Spleen (tissue), 11 donors: ENCODE results near the gene TRIM8. TPM values are rescaled to one million over a fixed set of nuclear protein-coding genes. Genes with fewer than 3 reads are reported as not detected.

Experiments
- DNase-seq: peaks from one replicate; pipeline ENCODE4 v3.0.0-alpha.2; 2020
- H3K27ac ChIP-seq, 8 donors: fragments of 200-600 bp; sonication (generic) in 7 of 8; 1 replicate in 4 of 8; 2 replicates in 4 of 8; pipeline versions ENCODE4 v1.5.0 to v1.8.0; 2016 to 2021; ENCODE audit warnings: inconsistent platforms in 4 of 8, mild to moderate bottlenecking in 4 of 8, moderate library complexity in 1 of 8
- H3K27me3 ChIP-seq, 7 donors: fragments of 200-600 bp; sonication (generic) in 6 of 7; replicated peaks in 1 of 7; 1 replicate in 4 of 7; 2 replicates in 3 of 7; pipeline versions ENCODE4 v1.5.0 to v1.8.0; 2016 to 2021; ENCODE audit warnings: inconsistent platforms in 3 of 7, mild to moderate bottlenecking in 1 of 7
- H3K36me3 ChIP-seq, 6 donors: fragments of 200-600 bp; sonication (generic) in 5 of 6; 1 replicate in 4 of 6; 2 replicates in 2 of 6; pipeline versions ENCODE4 v1.5.0 to v1.8.0; 2016 to 2021; ENCODE audit warnings: inconsistent platforms in 2 of 6
- H3K4me1 ChIP-seq, 6 donors: fragments of 200-600 bp; sonication (generic) in 5 of 6; 1 replicate in 3 of 6; 2 replicates in 3 of 6; pipeline versions ENCODE4 v1.5.0 to v1.8.0; 2016 to 2021; ENCODE audit warnings: inconsistent platforms in 3 of 6
- H3K4me3 ChIP-seq, 8 donors: fragments of 200-600 bp; sonication (generic) in 7 of 8; 1 replicate in 4 of 8; 2 replicates in 4 of 8; pipeline versions ENCODE4 v1.5.0 to v1.8.0; 2016 to 2021; ENCODE audit warnings: inconsistent platforms in 4 of 8, mild to moderate bottlenecking in 4 of 8, moderate library complexity in 2 of 8
- H3K9me3 ChIP-seq, 8 donors: fragments of 200-600 bp; sonication (generic) in 7 of 8; 1 replicate in 4 of 8; 2 replicates in 4 of 8; pipeline versions ENCODE4 v1.5.0 to v1.8.0; 2016 to 2021; ENCODE audit warnings: inconsistent platforms in 4 of 8
- POLR2A ChIP-seq, 3 donors: fragments of 450-650 bp; IDR thresholded peaks; one replicate each; pipeline ENCODE4 v1.5.1; 2017; ENCODE audit warnings: antibody characterized with exemption in 3 of 3, mild to moderate bottlenecking in 1 of 3
- POLR2AphosphoS5 ChIP-seq, 3 donors: sonication (generic); formaldehyde crosslinking; IDR thresholded peaks; one replicate each; pipeline ENCODE4 v1.5.1; 2017; ENCODE audit warnings: antibody characterized with exemption in 3 of 3
- WGBS, 5 donors: extraction: QIAGEN DNeasy Blood & Tissue Kit in 3 of 5; methylation state at CpG; one replicate each; pipeline versions ENCODE4 v1.1.5 to v1.1.7; 2013 to 2018; 5-methylcytosine and 5-hydroxymethylcytosine counted together
- intact Hi-C: fragments of 100-400 bp; cut with DNase I; formaldehyde crosslinking; loops from one replicate; pipeline ENCODE4 v1.15.0; 2023; ENCODE audit warnings: low total_unique reads
- polyA plus RNA-seq, 3 donors: library from polyadenylated mRNA; stranded (reverse); fragments of 200-250 nt; gene quantifications; one replicate each; pipeline ENCODE4 v1.2.1, GENCODE V29; 2013
- total RNA-seq, 7 donors: library from RNA; depleted of rRNA in 3 of 7; stranded (reverse); fragments of >200 nt in 3 of 7; fragmentation: NEBNext Ultra II Directional in 4 of 7; extraction: Animal tissue kit (Norgen Biotek cat#: 25700) in 4 of 7; gene quantifications; one replicate each; pipeline versions ENCODE4 v1.1.0 to v1.2.1, GENCODE V29; 2016 to 2021
- TF ChIP-seq, protein P1 (sequence below), 11 experiments: fragments of 200-600 bp in 7 of 11; fragments of 450-650 bp in 4 of 11; sonication (generic) in 4 of 11; IDR thresholded peaks in 8 of 11; conservative IDR thresholded peaks in 3 of 11; 1 replicate in 7 of 11; 2 replicates in 4 of 11; pipeline versions ENCODE4 v1.4.0 to v1.8.0; 2016 to 2021; ENCODE audit warnings: antibody characterized with exemption in 11 of 11, inconsistent platforms in 4 of 11, mild to moderate bottlenecking in 1 of 11
- donor health status: healthy with polysubstance abuse.
- donor health status: DM: no; HTN: no; CAD: no; lungs with moderate emphysema.
- donor health status: DM: no; HTN: no; CAD: no.
- donor health status: Bipolar disorder and iron deficiency.
- donor health status: healthy.
- donor health status: DM: no; HTN: no; CAD: no.
- donor health status: DM: yes; HTN: yes; CAD: no.

Gene TRIM8
- total and polyA plus RNA-seq, 10 donors = 23.5 to 116 (median 87.8) TPM

DNA sequence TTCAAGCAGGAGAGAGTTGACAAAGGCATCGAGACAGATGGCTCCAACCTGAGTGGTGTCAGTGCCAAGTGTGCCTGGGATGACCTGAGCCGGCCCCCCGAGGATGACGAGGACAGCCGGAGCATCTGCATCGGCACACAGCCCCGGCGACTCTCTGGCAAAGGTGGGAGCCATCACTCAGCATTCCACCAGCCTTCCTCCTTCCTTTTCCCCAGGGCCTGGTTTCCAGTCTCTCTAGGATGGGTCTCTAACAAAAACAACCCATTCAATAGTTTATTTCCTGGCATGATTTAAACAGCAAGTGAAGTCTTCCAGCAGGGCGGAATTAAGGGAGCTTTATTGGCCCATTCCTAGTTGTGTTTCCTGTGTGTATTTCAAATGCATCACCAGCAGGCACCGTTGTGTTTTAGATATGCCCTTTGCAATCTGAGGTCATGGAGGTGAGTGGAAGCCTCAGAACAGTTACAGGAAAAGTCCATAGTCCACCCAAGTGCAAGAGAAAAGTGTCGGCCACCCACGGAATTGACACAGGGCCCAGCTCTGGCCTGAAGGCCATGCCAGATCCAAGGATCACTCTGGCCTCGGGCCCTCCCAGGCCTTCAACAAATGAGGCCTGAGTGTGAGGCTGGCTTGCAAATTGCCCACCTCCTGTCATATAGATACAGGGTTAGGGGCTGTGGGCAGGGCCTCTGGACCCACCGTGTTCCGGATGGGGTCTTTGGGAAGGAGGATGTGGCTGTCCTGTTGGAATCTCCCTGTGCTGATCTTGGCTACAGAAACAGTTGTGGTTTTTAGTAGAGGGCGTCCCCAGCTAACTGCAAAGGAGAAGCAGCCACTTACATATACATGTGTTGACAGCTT lies 46.9 kb upstream of the TRIM8 start:
- H3K4me1 ChIP-seq = peaks cover 15 to 71% (median 51%) of the 10 kb centered on the region in 6 donors
- no peak for DNase-seq
- peak overlapping the region; percentile 36 to 78 (median 63) for H3K27ac ChIP-seq
- 36 to 68% (median 56%) methylated on average over 12 to 16 of the region's 16 CpGs for WGBS, 5 donors
- H3K36me3 ChIP-seq = peaks cover 0 to 99% (median 32%) of the 10 kb centered on the region in 6 donors
- H3K4me3 ChIP-seq = no peak overlapping the region
- no peaks in the 10 kb centered on the region for H3K9me3 ChIP-seq
- intact Hi-C loops = no loop called here
- TF ChIP-seq POLR2A (IDR thresholded peaks at IDR 0.05) (no peak), POLR2AphosphoS5 (IDR thresholded peaks at IDR 0.05) (no peak)
- TF ChIP-seq, protein P1, sequence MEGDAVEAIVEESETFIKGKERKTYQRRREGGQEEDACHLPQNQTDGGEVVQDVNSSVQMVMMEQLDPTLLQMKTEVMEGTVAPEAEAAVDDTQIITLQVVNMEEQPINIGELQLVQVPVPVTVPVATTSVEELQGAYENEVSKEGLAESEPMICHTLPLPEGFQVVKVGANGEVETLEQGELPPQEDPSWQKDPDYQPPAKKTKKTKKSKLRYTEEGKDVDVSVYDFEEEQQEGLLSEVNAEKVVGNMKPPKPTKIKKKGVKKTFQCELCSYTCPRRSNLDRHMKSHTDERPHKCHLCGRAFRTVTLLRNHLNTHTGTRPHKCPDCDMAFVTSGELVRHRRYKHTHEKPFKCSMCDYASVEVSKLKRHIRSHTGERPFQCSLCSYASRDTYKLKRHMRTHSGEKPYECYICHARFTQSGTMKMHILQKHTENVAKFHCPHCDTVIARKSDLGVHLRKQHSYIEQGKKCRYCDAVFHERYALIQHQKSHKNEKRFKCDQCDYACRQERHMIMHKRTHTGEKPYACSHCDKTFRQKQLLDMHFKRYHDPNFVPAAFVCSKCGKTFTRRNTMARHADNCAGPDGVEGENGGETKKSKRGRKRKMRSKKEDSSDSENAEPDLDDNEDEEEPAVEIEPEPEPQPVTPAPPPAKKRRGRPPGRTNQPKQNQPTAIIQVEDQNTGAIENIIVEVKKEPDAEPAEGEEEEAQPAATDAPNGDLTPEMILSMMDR (IDR thresholded peaks at IDR 0.05 in 8 of 11, conservative IDR thresholded peaks at IDR 0.05 in 3 of 11) = no peak
- no peaks in the 10 kb centered on the region for H3K27me3 ChIP-seq

DNA sequence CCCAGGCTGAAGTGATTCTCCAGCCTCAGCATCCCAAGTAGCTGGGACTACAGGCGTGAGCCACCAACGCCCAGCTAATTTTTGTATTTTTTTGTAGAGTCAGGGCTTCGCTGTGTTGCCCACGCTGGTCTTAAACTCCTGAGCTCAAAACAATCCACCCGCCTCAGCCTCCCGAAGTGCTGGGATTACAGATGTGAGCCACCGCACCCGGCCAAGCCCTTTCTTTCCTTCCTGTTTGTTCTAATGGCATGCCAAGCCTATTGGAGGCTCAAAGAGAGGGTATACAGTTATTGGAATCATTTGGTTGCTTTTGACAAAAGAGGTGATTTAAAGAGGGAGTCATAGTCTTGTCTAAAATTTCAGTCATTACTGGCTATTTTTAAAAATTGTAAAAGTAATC lies 46.0 kb upstream of the TRIM8 start:
- intact Hi-C loops = no loop called here
- H3K36me3 ChIP-seq = peaks cover 0 to 98% (median 33%) of the 10 kb centered on the region in 6 donors
- no peaks in the 10 kb centered on the region for H3K27me3 ChIP-seq
- no peak for DNase-seq
- peak overlapping the region in 7 of 8 donors; percentile 12 to 78 (median 70) for H3K27ac ChIP-seq
- no peak for TF ChIP-seq POLR2AphosphoS5 (IDR thresholded peaks at IDR 0.05)
- TF ChIP-seq, protein P1 (IDR thresholded peaks at IDR 0.05 in 8 of 11, conservative IDR thresholded peaks at IDR 0.05 in 3 of 11) = no peak
- no peak for TF ChIP-seq POLR2A (IDR thresholded peaks at IDR 0.05)
- WGBS, 5 donors = 51 to 61% (median 57%) methylated on average over 8 of the region's 8 CpGs
- no peaks in the 10 kb centered on the region for H3K9me3 ChIP-seq
- no peak overlapping the region for H3K4me3 ChIP-seq
- peaks cover 19 to 80% (median 56%) of the 10 kb centered on the region in 6 donors for H3K4me1 ChIP-seq

DNA sequence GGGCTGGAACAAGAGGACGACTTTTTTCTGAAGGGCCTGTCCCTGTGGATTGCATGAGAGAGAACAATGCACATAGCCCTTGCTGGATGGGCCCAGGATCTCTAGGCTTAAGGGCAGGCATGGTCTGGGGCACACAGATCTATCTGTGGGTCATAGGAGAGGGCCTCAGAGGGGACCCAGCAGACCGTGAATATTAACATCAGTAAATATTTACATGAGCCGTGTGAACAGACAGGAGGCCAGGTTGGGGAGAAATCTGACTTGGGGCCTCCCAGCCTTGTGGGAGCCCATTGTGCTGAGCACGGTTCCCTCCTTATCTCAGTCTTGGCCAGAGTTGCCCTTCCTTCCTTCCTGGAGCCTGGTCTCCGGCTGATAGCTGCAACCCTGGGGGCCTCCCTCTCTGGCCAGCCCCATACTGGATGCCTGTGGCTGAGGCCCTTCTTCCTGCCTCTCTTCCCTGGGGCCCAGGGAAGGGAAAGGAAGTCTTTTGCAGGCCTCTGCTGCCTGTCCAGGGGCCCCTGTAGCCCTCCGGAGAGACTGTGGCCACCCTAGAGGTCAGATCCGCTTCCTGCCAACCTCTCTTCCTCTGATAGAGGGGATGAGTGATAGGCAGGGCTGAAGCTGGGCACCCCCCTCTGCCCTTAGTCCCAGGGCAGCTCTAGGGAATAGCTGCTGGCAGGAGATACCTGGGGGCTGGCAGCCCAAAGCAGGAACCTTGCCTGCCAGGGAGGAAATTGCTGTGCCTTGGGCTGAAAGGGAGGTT lies 44.5 kb upstream of the TRIM8 start:
- no peak overlapping the region for H3K4me3 ChIP-seq
- H3K9me3 ChIP-seq = no peaks in the 10 kb centered on the region
- H3K36me3 ChIP-seq = peaks cover 0 to 98% (median 31%) of the 10 kb centered on the region in 6 donors
- WGBS, 5 donors = 25 to 41% (median 37%) methylated on average over 7 of the region's 7 CpGs
- TF ChIP-seq POLR2A (IDR thresholded peaks at IDR 0.05) (no peak), POLR2AphosphoS5 (IDR thresholded peaks at IDR 0.05) (peak; percentile 76 to 83 (median 83))
- TF ChIP-seq, protein P1 (IDR thresholded peaks at IDR 0.05 in 8 of 11, conservative IDR thresholded peaks at IDR 0.05 in 3 of 11) = no peak
- no peaks in the 10 kb centered on the region for H3K27me3 ChIP-seq
- peak overlapping the region; percentile 63 to 78 (median 72) for H3K27ac ChIP-seq
- peak; percentile 83 for DNase-seq
- intact Hi-C loops = no loop called here
- H3K4me1 ChIP-seq = peaks cover 29 to 95% (median 66%) of the 10 kb centered on the region in 6 donors
